Stimulated activated CD8-positive, alpha-beta memory T cell treated with anti-CD3 and anti-CD28 coated beads, Interleukin-15, amount 100 ng/mL, for 1 hour (primary cell): ENCODE results near the gene SERPINA6.
"Not testable (repeated sequence)": the region's sequence is repeated elsewhere in the genome, so short reads cannot be mapped to it uniquely, and the experiment has no call there.

Experiments
- DNase-seq: peaks from one replicate; pipeline ENCODE4 v3.0.0-alpha.2; 2020; ENCODE audit warnings: low read depth

SERPINA6 gene

DNA sequence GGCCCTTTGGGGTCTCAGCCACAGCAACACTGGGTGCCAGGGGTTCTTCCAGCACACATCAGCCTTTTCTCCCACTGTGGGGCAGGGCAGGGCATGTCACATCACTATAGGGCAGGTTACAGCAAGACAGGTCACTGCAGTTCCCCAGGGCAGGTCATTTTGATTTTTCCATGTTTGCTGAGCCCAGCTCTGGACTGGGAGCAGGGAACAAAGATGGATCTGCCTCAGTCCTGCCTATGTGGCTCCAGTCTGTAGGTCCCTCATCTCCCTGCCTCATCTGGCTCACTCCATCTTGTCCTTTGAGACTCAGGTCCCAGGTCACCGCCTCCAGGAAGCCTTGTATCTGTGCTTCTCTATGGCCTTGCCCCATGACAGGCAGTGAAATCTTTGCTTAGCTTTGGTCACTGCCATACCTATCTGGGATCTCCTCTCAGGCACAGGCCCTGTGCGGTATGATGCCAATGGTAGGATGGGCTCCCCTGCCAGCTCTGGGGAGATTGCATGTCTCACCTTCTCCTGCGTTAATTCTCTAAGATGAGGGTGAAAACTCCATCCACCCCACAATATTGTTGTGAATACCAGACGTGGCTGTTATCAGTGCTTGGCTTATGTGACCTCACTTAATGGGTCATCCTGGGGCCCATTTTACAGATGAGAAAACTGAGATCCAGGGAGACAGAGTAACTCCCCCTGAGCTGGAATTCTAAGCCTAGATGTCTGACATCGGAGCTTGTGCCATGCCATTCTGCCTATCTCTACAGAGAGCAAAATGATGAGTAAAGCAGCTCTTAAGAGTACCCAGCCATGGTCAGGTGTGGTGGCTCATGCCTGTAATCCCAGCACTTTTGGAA lies 1.5 kb downstream of the SERPINA6 start:
- no peak for DNase-seq

DNA sequence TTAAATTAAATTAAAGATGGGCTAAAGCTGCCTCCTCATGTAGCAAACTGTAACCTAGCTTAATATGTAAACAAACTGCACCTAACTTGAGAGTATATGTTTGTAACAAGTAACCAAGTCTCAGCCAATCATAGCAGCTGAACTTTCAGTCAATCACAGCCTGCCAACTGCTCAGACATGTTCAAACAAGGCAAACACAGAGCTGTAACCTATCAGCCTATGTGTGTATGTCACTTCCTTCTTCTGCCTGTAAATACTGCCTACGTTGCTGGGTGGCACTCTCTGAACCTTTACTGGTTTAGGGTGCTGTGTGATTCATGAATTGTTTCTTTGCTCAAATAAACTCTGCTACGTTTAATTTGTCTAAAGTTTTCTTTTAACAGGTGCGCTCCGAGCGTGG lies 2.9 kb downstream of the SERPINA6 start:
- DNase-seq: no peak

DNA sequence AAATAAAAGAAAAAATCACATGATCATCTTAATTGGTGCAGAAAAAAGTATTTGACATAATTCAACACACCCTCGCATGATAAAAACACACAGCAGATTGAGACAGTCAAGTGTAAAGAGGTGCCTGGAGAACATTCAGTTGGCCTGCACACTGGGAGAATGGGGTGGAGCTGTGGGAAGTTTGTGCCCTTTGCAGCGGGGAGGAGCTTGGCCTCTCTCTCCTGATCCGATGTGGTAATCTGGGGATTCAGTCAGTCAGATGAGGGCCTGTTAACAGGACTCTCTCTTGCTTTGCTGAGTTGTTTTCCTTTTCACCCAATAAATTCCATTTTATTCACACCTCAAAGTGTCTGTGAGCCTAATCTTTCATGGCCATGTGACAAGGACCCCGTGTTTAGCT lies 5.9 kb downstream of the SERPINA6 start:
- no peak for DNase-seq

DNA sequence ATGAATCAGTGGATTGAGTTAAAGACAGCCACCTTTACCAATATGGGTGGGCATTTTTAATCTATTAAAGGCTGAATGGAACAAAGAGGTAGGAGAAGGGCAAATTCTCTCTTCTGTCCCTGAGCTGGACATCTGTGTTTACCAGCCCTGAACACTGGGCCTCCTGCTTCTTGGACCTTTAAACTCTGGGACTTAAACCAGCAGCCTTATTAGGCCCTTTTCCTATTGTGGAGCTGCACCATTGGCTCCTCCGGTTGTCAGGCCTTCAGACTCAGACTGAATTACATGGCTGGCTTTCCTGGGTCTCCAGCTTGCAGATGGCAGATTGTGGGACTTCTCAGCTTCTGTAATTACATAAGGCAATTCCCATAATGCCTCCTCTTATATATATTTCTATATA lies 6.4 kb downstream of the SERPINA6 start:
- DNase-seq: no peak

DNA sequence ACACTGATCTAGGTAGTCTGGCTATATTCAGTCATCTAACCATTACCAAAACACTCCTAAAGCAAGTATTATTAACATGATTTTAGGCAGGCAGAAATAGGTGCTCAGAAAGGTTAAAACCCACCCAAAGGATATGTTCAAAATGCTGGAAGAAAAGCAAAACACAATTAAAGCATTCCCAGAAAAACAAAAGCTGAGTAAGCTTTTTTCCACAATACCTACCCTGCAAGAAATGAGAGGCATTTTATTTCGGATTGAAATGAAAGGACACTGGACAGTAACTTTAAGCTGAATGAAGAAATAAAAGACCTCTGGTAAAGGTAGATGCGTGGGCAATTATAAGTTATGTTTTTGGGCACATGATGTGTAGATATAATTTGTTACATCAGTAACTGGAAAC lies 8.2 kb downstream of the SERPINA6 start:
- no peak for DNase-seq

DNA sequence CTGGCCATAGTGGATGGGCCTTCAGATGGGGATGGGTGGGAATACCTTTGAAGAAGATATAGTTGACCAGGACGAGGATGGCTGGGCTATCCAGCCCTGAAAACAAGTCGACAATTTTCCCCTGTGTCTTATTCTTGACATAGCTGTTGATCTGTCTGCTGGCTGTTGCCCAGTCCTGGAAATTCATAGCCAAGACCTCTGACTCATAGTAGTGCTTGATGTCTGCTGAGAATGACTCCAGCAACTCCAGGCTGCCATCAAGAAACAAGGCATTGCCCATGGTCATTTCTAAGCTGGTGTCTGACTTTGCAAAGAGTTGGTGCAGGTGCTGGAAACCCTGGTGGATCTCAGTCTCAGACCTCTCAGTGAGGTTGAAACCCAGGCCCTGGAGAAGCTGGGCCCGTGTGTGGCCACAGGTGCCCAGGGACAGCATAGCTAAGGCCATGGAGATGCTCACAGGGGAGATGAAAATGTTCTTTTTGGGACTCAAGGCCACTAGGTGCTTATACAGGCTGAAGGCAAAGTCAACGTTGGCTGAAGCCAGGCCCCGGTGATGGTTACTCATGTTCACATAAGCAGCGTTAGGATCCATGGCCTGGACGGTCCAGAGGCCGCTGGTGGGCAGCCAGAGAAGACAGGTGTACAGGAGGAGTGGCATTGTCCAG lies 9.0 kb downstream of the SERPINA6 start:
- no peak for DNase-seq

DNA sequence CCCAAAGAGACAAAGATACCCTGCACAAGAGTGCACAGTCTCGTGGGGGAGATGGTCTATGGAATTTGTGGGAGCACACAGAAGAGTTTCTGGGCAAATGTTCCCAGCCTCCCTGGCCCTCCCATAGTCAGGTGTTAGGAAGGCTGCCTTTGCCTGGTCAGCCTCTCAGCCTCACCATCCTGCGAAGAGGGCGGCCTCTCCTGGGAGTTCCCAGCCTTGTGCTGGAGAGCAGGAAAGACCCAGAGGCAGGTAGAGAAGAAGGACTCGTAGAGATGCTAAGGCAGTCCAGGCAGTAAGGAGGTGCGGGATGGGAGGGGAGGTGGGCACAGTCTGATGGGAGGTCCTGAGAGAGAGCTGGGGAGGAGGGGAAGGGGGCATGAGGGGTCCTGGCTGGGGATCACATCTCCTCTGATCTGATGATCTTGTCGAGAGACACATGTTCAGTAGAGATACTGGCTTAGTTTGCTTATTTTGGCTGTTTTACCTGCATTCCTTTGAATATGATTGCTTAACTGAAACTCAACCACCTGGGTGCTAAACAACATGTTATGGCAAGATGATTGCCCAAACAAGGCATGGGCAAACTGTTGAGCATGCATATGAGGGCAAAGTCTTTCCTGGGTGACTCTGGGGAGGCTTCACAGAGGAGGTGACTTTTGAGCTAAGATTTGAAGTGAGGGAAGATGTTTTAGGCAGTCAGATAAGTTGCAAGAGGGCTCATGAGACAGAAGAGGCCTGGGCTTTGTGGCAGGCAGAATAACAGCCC lies 10.5 kb downstream of the SERPINA6 start:
- DNase-seq: no peak

DNA sequence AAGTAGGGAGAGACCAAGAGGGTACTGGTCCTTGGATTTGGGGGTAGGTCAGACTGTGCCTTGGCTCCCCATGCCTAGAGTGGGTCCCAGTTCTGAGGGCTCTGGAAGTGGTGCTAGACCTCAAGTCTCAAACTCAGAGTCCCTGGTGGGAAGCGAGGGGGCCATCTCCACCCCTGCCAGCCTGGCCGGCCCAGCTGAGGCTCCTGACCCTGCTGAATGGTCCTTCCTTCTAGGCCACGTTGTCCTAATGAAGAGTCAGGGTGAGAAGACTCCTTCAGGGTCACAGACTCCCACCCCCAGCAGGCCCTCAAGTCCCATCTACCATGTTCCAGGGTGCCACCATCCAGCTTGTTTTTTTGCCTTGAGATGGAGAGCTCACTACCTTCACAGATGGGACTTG lies 12.9 kb downstream of the SERPINA6 start:
- DNase-seq: no peak

DNA sequence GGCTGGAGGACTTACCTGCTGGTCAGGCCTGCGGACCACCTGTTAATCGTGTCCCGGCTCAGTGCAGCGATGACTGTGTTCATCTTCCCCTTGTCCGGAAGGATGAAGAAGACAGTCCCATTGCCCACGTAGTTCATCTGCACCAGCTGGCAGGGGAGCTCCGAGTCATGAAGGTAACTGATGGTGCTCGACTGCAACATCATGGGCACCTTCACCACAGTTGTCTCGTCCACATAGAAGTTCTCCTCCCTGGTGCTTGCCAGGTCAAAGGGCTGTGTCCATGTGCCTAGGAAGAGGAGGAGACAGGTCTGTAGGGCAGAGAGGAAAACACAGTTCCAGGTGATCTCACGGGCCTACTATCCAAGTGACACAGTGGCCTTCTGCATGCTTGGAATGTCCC lies 13.4 kb downstream of the SERPINA6 start:
- DNase-seq: no peak

DNA sequence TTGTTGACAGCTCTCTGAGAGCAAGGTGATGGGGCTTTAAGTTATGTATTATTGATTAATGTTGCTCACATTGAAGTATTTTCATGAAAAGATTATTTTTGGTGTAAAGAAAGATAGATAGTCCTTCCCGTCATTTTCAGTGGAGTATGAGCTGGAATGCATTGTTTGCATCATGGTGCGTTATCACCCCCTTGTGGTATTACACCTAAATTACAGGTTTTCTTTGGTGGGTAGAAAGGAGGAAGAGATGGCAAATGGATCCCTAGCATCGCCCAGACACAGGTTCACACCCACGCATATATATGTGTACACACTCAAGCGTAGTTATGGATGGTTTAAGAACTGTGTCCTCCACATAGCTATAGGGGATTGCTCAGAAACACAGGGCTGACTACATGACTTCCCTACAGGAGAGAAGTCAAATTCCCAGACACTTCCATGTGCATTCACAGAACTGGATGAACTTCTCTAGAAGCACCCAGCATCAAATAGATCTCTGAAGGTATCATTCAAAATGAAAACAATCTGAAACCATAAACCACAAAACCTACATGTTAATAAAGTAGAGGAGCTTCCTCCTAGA lies 15.6 kb downstream of the SERPINA6 start:
- DNase-seq: no peak

DNA sequence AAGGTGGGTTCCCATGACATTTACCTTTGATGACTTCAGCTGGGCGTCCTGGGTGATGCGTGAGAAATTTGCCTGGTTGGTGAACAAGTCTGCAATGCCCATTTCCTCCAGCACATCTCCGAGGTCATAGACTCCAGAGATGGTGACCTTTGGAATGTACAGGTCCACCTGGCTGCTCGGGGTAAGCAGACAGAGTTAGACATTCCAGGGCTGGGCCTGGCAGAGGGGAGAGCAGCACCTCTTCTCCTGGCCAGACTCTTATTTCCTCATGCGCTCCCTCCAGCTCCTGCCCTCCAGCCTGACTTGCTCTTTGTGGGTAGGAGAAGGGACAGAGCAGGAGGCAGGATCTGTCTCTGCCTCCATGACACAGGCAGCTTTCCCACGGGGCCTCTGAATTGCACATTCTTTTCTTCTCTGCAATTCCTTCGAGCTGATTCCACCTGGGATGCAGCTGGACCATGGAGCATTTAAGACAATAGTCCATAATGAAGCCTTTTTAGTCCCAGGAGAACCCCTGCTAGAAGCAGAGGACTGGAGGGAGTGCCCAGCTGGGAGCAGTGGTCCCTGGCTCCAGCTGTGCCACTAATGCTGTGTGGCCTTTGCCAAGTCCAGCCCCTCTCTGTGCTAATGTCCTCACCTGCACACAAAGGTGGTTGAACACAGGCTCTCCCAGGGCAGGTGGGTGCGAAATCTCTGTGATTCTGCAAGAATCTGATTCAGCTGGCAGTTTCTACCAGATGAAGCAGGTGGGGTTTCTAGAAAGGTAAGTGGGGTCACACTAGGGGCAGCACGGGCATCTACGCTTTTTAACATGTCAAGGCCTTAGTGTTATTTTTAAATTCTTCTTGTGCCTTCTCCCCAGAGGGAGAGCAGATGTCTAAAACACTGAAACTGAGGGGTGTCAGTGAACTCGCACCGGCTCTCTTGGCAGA lies 16.8 kb downstream of the SERPINA6 start:
- DNase-seq: no peak

DNA sequence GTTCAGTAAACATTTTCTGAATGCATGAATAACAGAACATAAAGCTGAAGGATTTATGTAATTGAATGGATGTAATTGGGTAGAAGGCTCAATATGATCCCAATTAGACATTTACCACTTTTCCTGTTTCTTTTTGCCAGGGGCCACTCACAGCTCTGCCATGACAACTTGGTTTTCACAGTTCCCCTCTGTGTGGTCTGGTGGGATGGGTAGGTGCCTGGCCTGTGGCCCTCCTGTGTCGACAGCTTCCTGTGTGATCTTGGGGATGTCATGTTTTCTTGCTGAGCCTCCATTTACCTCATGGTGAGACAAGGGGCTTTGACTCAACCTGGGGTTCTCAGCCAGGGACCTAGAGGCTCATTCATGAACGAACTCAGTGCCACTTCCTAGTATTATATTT lies 17.5 kb downstream of the SERPINA6 start:
- no peak for DNase-seq

DNA sequence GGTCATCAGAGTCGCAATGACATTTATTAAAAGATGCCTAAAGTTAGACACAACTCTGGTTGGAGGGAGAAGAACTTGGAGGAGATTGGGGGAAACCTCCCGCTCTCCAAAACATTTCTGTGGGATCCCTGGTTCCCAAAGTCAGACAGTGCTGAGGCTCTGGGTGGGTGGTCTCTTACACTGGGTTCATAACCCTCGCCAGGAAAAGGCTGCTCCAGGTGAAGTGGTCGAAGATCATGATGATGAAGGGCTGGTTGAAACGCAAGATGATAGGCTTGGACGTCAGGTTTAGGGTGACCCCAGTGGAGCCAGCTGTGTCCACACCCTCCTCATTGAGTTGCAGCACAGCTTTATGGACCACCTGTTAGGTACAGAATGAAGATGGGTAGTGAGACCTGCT lies 18.9 kb downstream of the SERPINA6 start:
- DNase-seq: no peak

DNA sequence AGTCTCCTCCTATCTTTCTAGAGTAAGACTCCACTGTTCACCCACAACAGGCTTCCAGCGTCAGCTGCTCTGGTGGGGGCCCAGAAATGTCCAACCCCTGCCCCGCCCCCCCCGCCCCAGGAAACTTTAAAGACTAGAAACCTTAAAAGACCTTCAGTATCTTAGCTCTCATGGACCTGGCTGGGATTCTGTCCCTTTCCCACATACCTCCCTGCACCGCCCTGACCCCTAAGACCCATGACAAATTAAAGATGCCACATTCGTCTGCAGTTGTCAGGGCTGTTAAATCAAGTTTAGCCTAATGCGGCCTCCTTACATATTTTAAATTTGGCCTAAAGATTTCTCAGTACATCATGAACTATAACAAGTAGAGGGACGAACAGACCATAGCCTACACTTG lies 20.0 kb downstream of the SERPINA6 start:
- no peak for DNase-seq

DNA sequence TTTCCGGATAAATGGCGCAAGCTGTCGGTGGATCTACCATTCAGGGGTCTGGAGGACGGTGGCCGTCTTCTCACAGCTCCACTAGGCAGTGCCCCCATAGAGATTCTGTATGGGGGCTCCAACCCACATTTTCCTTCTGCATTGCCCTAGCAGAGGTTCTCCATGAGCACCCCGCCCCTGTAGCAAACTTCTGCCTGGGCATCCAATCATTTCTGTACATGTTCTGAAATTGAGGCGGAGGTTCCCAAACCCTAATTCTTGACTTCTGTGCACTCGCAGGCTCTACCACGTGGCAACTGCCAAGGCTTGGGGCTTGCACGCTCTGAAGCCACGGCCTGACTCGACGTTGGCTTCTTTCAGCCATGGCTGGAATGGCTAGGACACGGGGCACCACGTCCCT lies 25.0 kb downstream of the SERPINA6 start:
- no peak for DNase-seq

DNA sequence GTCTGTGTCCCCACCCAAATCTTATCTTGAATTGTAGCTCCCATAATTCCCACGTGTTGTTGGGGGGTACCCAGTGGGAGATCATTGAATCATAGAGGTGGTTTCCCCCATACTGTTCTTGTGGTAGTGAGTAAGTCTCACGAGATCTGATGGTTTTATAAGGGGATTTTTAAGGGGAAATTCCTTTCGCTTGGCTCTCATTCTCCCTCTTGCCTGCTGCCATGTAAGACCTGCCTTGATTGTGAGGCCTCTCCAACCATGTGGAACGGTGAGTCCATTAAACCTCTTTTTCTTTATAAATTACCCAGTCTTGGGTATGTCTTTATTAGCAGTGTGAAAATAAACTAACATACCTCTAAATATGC lies 27.0 kb downstream of the SERPINA6 start:
- not testable (repeated sequence) for DNase-seq

DNA sequence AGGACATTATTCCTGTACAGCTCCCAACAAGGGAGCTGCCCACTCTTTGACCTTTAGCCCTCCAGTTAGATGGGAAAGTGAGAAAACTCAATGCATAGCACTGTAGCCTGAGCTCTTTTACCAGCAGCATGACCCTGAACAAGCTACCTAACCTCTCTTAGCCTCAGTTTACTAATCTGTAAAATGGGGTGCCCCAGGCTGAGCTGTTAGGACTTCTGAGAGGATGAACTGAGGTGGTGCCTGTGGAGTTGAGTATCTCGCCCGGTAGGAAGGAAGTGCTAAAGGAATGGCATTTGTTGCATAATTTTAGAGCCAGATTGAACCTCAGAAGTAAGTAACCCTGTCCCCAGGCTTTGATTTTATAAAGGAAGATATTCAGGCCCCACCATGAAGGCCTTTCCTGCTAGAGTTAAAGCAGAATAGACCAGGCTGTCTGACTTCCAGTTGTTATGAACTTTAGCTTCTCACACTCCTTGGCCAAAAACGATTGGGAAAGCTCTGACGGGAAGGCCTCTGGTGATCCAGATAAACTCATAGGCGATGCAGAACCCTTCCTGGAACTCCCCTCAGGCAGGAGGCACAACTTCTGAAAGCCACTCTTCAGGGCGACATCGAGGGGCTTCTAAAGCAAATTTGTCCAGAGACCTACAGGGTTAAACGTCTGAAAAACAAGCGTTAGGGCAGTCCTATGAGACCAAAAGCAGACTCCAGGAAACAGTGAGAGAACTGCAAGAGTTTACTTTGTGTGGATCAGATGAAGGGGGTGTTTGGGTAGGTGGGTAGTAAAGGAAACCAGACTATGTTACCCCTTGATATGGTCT lies 27.6 kb downstream of the SERPINA6 start:
- DNase-seq: no peak

DNA sequence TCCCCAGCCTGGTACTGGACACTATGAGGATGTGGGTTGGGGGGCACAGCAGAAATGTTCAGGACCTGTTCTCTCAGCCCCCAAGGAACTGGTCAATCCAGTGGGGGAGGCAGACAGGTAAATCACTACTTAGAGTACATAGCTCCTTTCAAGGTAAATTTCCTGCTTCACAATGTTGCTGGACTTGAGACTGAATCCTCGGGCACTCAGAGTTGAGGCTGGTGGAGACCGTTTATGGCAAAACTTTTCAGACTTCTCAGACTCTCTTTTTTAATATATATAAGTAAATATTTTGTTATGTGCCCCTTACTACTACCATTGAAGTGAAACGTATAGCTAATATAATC lies 29.6 kb downstream of the SERPINA6 start:
- no peak for DNase-seq

DNA sequence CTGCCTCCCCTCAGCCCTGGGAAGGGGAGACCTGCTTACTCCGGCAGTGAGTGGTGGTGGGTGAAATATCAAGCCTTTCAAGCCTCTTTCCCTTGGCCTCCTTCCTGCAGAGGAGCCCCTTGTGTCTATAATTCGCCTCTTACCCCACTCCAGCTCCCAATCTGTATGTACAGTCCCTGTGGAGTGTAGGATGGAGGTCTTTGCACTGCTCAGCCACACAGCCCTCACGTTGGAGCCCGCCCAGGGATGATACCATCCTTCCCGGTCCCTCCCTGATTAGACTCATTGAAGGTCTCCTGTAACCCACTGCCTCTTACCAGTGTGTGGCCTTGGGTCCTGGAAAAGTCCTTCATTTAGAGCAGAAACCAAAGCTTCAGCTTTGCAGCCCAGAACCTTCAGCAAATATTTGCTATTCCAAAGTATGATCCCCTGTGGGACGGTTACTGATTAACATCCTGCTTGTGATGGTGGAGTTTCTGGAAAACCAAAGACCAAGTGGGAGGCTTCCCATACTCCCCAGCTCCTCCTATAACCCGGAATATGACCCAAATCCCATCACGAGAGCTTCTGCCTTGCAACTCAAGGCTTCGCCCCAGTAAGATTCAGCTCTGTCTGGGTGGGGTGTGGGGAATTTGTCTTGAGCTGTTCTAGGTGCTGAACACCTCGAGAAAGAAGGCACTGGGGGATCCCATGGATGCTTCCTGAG lies 30.1 kb downstream of the SERPINA6 start, which contains the start of gene SERPINA10:
SERPINA10 (minus strand) TSS at position 397 of the 706 bp plus-strand sequence. CDS start 2,675 bp downstream, outside the sequence.
- DNase-seq: no peak

DNA sequence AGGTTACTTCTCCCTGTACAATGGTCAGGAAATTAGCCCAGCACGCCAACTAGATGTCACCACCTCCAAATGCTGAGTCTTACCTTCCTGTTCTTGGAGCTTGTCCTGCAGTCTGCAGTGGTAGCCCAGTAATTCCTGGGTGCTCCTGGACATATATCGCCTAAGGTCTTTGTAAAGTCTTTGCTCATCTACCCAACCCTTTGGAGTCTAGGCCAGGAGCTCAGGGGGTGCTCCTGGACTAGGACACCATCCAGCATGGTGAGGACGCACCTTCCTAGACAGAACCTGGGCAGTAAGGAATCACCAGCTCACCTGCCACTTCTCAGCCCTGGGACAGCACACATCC lies 30.6 kb downstream of the SERPINA6 start:
- no peak for DNase-seq
